ENCODE measurements around the gene RIPK3.
"Not testable (repeated sequence)": the region's sequence is repeated elsewhere in the genome, so short reads cannot be mapped to it uniquely, and the experiment has no call there.

Gene RIPK3

DNA sequence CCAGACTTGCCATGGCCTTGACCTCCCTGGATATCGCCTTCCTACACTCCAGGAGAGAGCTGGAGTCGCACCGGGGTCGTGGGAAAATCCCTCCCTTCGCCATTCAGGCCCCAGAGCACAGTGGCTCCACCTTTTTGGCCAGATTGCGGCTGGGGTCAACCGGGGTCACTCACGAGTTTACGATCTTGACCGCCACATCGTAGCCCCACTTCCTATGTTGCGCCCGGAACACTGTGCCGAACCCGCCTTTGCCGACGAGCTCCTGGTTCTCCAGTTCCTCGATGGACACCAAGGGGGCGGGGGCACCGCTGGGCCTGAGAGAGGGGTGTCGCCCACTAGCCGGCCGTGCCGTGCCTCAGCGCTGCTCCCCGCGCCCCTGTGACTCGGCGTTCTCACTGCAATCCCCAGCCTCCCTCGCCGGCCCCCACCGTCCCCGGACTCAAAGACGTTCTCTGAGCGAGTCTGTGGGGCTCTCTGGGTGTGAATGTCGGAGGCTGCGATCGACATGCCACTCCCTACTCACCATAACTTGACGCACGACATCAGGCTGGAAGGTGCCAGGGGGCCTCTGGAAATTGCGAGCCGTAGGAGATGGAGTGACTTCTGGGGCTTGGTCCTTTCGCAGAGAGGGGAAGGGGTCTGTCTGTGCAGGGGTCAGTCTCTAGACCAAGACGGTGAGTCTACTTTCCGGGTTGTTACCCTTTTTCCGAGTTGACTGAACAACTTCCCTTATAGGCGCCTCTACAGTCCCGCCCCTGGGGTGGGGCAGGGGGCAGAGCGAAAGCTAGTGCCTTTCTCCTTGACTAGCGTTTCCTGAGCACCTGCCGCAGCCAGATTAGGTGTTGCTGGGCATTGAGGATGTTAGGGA, at the start of gene RIPK3:
Gene RIPK3 (minus strand): TSS at position 708 of the 868 bp plus-strand sequence. CDS start 165 bp downstream, at position 543.
- in situ Hi-C loops (cut with MboI; ENCODE audit: low sequenced_read_pairs): loop anchor here (10.0 to 25.0 kb wide), 2 partner anchors 95 to 273 kb away; partner anchors contain the start of gene GZMH

DNA sequence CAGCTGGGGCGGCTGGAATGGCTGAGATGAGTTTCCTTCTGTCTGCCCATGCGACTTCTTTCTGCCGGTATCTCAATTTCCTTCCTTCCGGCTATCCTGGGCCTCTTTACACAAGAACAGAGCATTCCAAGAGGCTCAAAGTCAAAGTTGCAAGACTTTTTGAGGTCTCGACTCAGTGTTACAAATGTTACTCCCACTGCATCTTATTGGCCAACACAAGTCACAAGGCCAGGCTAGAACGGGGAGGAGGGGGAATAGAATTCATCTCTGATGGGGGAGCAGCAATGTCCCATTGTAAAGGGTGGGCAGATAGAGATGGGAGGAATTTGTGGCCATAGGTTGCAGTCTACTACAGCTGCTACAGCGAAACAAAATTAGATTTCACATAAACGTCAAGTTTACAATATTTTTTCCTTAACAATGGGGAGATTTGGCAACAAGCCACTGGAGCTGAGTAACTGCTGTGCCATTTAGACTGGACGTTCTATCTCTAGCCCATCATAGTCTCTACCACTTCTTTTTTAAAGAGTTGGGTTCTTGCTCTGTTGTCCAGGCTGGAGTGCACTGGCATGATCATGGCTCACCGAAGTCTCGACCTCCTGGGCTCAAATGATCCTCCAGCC, 49.5 kb upstream of the RIPK3 start:
- in situ Hi-C loops (cut with MboI; ENCODE audit: low sequenced_read_pairs): no loop called here

DNA sequence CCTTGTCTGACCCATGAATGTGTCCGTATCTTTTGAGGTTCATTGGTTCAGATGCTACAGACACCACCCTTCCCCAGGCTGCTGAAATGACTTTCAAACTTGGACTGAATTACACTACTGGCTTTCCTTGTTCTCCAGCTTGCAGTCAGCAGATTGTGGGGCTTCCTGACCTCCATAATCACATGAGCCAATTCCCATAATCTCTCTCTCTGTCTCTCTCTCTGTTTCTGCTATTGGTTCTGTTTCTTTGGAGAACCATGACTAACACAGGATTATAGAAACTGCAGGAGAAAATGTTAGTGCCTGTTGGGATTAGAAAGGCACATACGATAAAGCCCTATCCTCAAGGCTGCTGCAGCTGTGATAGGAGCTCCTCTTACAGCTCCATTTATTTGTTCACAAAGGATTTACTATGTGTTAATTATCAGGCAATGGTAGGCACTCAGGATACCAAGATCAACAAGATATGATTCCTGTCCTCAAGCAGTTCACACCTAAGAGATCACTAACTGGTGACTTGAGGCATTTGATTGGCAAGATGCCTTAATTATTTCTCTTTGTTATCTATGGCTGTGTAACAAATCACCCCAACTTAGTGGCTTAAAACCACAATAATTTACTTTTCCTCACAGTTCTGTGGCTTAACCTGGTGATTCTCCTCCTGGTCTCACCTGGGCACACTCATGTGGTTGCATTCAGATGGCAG, 48.8 kb upstream of the RIPK3 start:
- in situ Hi-C loops (cut with MboI; ENCODE audit: low sequenced_read_pairs): no loop called here

DNA sequence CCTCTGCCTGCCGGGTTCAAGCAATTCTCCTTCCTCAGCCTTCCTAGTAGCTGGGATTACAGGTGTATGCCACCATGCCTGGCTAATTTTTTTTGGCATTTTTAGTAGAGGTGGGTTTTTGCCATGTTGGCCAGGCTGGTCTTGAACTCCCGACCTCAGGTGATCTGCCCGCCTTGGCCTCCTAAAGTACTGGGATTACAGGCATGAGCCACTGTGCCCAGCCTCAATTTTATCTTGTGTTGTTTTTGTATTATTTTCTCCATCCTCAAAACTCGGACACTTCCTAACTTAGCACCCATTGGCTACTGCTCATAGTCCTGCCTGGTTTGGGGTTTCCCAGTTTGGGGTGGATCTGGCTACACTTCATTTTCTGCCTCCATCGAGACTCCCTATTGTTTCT, 47.8 kb upstream of the RIPK3 start:
- in situ Hi-C loops (cut with MboI; ENCODE audit: low sequenced_read_pairs): not testable (repeated sequence)

DNA sequence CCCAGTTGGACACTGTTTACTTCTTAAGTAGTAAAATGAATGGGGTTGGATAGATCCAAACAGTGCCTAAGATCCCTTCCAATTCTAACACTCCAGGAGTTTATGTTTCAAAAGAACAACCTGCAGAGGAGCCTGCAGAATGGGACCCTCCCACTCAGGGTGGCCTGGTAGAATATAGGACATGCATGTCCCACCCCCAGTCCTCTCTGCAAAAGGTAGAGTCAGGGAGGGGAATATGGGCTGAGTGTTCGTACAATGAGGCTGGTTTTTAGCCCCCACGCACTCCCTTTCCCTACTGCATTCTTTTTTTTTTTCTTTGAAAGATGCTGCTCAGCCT, 47.2 kb upstream of the RIPK3 start:
- in situ Hi-C loops (cut with MboI; ENCODE audit: low sequenced_read_pairs): no loop called here

DNA sequence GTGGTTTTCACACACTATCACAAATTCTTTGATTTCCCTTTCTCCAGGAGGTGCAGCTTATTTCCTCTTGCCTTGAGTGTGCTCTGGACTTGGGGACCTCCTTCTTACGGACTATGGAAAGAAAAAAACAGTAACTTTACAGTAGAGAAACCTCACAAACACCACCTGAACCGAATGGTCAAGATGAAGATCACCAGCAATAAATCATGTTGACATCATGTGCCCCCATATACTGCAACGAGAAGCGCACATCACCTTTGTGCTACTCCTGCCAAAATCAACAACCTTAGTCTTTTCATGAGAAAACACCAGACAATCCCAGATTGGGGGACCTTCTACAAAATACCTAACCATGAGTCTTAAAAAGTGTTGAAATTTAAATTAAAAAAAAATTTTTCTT, 45.7 kb upstream of the RIPK3 start:
- in situ Hi-C loops (cut with MboI; ENCODE audit: low sequenced_read_pairs): no loop called here

DNA sequence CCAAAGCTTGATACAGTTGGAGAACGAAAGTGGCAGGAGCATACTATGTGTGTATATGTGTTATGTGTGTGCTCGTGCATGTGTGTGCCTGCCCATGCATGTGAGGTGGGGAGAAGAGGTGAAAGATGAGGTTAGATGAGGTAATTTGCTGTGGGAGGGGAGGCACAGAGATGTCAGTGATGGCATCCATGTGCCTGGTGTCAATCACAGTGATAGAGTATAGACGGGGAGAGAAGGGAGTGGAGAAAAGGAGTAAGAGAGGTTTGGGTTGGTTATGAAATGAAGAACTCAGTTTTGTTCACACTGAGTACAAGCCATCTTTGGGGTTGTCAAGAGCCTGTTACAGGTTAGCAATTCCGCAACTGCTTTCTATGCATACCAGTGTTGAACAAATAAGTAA, 44.4 kb upstream of the RIPK3 start:
- in situ Hi-C loops (cut with MboI; ENCODE audit: low sequenced_read_pairs): no loop called here

DNA sequence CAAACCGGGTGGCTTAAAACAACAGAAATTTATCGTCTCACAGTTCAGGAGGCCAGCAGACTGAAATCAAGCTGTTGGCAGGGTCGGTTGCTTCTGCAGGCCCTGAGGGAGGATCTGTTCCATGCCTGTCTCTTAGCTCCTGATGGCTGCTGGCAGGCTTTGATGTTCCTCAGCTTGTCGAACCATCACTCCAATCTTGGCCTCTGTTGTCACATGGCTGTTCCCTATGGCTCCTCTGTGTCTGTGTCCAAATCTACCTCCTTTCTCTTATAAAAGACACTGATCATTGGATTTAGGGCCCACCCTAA, 42.2 kb upstream of the RIPK3 start:
- in situ Hi-C loops (cut with MboI; ENCODE audit: low sequenced_read_pairs): no loop called here

DNA sequence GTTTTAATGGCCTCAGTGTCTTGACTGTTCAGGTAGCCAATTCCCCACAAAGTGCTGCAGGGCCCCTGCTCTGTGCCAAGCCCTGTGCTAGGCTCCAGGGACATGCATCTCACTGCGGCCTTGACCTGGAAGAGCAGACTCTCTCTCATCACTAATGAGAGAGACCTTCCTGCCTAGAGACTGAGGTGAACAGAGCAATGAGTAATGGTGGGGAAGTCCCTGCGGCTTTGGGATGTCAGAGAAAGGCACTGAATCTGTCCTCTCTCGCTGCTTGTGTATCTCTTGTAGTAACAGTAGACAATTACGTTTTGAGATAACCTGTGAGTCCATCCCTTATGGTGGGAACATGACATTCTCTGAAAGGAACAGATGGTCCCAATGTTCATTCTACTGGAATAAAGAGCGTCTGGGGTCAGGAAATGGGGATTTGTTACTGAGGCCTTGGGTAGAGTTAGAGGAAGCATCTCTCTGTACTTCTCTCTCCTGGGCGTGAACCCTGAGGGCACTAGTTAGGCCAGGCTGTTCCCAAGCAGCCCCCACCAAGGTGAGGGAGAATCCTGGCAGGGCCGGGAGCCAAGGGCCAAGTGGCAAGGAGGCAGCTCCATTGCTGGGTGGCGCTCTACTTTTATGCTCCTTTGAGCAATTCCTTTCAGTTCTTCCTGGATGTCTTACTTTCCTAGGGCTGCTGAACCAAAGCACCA, 41.7 kb upstream of the RIPK3 start:
- in situ Hi-C loops (cut with MboI; ENCODE audit: low sequenced_read_pairs): no loop called here

DNA sequence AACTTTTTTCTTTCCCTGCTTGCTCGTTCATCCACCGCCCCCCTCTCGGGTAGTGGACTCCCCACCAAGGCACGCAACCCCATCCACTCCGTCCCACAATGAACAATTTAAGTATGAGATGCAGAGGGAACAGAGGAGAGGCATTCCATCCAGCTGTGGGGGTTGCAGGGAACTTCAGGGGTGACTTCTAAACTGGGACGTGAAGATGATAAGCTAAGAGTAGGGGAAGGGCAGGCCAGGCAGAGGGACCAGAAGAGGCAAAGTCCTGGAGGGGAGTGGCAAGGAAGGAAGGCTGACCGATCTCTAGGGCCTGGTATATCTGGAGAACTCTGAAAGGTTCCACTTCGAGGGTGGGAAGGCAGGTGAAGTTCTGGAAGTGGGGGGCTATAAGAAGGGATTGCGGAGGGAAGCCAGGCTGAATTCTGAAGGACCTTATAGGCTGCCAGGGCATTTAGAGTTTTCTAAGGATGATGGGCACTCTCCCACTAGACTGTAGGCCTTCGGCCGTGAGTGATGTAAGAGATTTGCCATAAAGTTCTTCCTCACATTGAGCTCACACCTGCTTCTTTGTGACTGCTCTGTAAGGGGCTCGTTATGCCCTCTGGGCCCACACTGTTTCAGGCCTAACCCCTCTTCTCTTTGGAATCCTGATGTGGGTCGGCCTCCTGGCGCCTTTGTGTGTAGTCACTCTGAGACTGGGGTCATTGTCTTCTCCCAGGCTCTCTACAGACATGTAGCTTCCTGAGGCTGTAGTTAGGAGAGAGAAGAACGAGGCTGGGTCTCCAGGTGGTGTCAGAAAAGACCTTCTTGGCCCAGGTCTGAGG, 40.3 kb upstream of the RIPK3 start:
- in situ Hi-C loops (cut with MboI; ENCODE audit: low sequenced_read_pairs): no loop called here

DNA sequence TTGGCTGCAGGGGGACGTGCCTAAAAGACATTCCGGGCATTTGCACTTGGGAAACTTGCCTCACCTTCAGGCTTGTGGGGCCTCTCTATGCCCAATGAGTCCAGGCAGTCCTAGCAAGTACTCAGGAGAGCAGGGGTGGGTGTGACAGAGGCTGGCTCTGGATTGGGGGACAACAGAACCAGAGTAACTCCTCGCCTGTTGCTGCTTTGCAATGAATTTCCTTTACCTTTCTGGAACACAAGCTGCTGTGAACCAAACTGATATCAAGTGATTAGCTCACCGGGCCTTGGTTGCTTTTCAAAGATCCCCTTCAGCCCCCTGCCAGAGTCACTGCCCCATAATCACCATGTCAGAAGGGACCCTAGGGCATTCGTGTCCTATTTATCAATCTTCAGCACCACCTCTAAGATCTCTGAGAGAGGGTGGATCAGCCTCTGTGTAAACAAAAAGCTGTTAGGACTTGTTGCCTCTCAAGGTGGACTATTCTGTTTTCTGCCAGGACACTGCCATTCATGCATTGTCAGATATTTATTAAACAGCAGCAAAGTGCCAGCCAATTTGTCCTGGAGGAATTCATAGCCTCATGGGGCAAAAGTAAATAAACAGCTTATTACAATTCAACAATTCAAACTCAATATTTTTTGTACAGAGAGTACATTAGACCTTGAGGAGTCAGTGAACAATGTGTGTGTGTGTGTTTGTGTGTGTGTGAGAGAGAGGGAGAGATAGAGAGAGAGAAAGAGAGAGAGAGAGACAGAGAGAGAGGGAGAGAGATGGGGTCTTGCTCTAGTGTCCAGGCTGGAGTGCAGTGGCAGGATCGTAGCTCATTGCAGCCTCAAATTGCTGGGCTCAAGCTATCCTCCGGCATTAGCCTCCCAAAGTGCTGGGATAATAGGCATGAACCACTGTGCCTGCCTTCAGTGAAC, 39.5 kb upstream of the RIPK3 start:
- in situ Hi-C loops (cut with MboI; ENCODE audit: low sequenced_read_pairs): no loop called here

DNA sequence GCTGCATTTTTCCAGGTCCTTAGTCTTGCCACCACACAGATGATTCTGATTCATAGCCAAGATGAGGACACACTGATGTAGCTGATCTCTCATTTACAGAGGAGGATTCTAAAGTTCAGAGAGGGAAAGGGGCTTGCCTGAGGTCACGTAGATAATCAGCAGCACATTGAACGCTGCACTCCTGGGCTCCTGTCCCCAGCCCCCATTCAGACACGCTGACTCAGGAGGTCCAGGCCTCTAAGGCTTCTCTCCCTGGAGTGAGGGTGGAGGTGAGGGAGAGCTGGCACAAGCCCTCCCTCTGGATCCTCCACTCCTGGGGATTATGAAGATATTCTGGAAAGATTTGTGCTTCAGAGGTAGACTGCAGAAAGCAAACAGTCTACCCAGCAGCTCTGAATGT, 38.5 kb upstream of the RIPK3 start:
- in situ Hi-C loops (cut with MboI; ENCODE audit: low sequenced_read_pairs): no loop called here

DNA sequence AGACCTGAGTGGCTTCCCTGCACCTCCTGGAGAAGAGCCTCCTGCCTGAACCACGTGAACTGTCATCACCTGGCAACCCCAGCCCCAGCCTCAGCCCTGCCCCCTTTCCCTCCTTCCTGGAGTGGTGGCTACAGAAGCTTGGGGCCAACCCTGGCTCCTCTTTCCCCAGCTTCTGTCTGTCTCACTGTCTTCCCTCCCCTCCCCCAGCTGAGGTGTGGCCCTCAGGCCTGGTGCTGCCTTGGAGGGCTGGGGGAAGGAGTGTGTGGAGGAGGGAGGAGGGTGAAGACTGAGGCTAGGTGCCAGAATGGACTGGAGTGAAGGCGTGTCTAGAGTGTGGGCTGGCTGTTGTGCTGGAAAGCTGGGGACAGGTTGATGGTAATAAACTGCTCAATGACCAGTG, 37.9 kb upstream of the RIPK3 start:
- in situ Hi-C loops (cut with MboI; ENCODE audit: low sequenced_read_pairs): no loop called here

DNA sequence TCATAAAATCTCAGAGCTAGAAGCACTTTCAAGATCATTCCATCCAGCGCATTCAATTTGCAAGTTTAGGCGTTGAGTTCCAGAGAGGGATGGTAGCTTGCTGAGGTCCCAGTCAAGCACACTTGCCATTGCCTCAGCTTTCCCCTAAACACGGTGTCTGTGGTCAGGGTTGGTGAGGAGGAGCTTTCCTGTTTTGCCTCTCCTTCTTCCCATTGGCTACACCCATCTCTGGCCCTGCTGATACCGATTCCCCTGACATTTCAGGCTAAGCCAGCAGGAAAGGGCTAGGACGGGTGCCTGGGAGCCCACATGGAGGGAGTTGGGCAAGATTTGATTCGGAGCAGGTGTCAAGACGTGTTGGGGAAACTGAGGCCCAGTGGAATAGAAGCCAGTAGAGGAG, 37.3 kb upstream of the RIPK3 start:
- in situ Hi-C loops (cut with MboI; ENCODE audit: low sequenced_read_pairs): no loop called here

DNA sequence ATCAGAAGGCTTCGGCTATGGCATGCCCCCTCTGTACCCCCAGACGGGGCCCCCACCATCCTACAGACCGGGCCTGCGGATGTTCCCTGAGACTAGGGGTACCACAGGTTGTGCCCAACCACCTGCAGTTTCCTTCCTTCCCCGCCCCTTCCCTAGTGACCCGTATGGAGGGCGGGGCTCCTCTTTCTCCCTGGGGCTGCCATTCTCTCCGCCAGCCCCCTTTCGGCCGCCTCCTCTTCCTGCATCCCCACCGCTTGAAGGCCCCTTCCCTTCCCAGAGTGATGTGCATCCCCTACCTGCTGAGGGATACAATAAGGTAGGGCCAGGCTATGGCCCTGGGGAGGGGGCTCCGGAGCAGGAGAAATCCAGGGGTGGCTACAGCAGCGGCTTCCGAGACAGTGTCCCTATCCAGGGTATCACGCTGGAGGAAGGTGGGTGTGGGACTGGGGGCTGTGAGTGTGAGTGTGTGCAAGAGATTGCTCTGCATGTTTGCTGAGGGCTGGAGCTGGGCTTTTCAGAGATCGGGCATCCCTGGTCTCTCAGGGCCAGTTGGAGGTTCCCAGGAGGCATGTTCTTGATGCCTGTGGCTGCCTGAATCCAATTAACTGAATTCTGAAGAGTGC, 36.8 kb upstream of the RIPK3 start:
- in situ Hi-C loops (cut with MboI; ENCODE audit: low sequenced_read_pairs): no loop called here

DNA sequence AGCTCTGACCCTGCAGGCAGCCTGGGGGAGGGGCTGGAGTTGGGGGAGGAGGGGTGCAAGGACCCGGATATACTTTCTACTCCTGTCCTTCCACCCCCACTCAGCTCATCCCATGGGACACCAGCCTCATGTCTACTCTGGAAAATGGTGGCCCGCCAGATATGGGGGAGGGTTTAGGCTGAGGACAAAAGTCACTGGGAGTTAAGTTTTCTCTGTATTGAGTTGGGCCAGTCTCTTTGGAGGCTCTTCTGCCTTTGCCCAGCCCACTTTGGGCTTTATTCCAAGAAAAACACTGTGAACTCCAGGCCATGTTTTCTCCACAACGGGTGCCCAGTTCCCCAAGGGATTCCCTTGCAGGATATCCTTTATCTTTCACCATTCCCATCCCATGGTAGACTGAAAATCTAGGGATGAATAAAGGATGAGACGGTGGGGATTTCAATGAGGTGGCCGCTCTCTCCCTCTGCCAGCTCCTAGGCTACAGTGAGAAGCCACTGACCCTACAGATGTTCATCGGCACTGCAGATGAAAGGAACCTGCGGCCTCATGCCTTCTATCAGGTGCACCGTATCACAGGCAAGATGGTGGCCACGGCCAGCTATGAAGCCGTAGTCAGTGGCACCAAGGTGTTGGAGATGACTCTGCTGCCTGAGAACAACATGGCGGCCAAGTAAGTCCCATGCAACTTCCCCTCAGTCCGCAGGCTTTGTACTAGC, 33.1 kb upstream of the RIPK3 start:
- in situ Hi-C loops (cut with MboI; ENCODE audit: low sequenced_read_pairs): no loop called here

DNA sequence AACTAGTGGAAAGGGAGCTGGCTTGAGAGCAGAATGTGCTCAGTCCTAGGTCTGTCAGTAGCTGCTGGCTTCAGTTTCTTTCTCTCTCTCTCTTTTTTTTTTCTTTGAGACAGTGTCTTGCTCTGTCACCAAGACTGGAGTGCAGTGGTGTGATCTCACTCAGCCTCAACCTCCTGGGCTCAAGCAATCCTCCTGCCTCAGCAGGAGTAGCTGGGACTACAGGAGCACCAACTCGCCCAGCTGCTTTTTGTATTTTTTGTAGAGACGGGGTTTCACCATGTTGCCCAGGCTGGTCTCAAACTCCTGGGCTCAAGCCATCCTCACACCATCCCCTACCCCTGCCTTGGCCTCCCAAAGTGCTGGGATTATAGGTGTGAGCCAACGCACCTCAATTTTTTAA, 31.8 kb upstream of the RIPK3 start:
- in situ Hi-C loops (cut with MboI; ENCODE audit: low sequenced_read_pairs): not testable (repeated sequence)

DNA sequence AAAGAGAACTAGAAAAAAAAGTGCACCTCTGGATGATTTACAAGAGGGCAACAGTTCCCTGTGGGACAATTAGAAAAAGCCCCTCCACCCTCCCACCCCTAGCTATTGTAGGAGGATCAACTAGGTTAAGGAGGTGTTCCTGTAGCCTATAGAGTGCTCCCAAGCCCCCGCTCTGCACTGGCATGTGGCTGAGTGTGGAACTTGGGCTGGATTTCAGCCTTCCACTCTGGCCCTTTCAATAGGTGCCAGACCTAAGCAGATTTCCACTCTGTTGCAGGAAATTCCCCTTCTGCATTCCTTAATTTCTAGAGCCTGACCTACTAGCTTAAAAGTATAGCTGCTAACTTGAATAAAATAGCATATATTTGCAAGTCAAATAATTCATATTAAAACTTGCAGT, 31.0 kb upstream of the RIPK3 start:
- in situ Hi-C loops (cut with MboI; ENCODE audit: low sequenced_read_pairs): no loop called here

Measured in HL-60/S4 treated with phorbol 12-myristate 13-acetate at 8.2 ng/mL for 4 days and 3 days (cell line).